Thyroid gland (tissue), 4 donors: Measurements from ENCODE around the gene PAM.

Source experiments
- CTCF ChIP-seq, 6 experiments: fragments of 200-600 bp in 3 of 6; fragments of 450-650 bp in 3 of 6; sonication (generic) in 3 of 6; IDR thresholded peaks; one replicate each; pipeline ENCODE4 v1.5.1; 2016 to 2019; ENCODE audit warnings: antibody characterized with exemption in 6 of 6, mild to moderate bottlenecking in 2 of 6, inconsistent platforms in 1 of 6, moderate library complexity in 1 of 6
- POLR2A ChIP-seq, 2 donors: fragments of 450-650 bp; IDR thresholded peaks; one replicate each; pipeline ENCODE4 v1.6.1; 2017; ENCODE audit warnings: antibody characterized with exemption in 2 of 2, mild to moderate bottlenecking in 2 of 2, moderate library complexity in 1 of 2

- no peak for TF ChIP-seq CTCF (IDR thresholded peaks at IDR 0.05)
- TF ChIP-seq POLR2A (IDR thresholded peaks at IDR 0.05), result no peak
Measured at GRCh38 chr5:102955488-102955887, 200.4 kb downstream of the PAM start.
